HG03175 (cell line): Measurements from ENCODE around the gene DLEC1.
"Not testable (repeated sequence)": the region's sequence is repeated elsewhere in the genome, so short reads cannot be mapped to it uniquely, and the experiment has no call there.

Source experiments
- ATAC-seq: cut with Tn5 transposase; IDR thresholded peaks from one replicate; pipeline ENCODE4 v1.9.1; 2021; ENCODE audit warnings: mild to moderate bottlenecking, moderate library complexity; ENCODE audit not compliant: unreplicated experiment

Gene DLEC1

GRCh38 chr3:38034335-38034734, 4.7 kb upstream of the DLEC1 start:
- ATAC-seq: not testable (repeated sequence)

- no peak for ATAC-seq
These were observed 2.7 kb upstream of the DLEC1 start for GRCh38 chr3:38036286-38036685.

DNA sequence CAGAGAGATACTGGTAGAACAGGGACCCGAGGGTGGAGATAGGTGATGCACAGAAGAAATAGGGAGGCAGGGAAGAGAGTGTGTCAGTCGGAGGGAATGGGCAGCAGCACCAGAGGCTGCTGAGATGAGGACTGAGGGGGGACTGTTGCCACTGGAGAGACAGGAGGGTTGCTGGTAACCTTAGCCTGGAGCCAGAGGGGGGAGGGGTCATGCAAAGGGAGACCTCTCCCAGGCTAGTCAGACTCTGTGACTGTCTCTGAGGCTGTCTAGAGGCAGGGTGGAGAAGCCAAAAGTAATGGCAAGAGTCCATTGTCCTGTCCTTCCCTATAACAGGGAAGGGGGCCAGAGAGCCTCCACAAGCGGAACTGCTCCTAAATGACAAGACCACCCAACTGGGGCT, 2.1 kb upstream of the DLEC1 start:
- ATAC-seq: no peak

- ATAC-seq: no peak
These were observed 529 bp upstream of the DLEC1 start for GRCh38 chr3:38038447-38038911.

DNA sequence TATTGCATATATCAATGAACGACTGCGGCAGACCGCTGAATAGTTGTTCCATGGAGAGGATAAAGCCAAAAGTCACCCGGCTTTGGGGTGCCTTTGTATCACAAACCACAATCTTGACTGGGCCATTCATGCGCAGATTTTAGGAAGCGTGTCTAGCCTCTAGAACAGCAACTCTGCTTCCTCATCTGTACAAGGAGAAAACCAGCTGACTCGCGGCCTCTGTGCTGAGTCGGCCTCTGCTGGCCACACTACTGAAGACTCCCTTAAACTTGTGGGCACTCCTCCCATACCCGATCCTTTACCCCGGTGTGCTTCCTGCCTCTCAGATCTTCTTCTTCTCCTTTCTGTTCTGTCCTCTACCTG, 872 bp downstream of the DLEC1 start:
- ATAC-seq: peak; percentile 45

DNA sequence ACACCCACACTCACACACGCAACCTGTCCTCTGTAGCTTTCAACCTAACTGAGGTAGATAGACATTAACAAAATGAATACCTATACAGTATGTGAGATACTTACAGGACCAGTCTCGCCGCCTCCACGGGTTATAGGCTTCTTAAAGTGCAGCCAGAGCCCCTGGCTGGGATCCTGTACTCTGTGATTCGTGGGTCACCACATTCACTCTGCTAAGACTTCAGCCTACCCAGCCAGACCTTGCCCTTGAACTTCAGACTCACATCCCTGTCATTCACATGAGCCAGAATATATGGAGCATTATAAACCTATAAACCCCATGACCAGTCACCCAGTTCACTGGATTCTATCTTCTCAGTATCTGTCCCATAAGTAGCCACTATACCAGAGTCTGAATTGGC, 1.4 kb downstream of the DLEC1 start:
- ATAC-seq: no peak

DNA sequence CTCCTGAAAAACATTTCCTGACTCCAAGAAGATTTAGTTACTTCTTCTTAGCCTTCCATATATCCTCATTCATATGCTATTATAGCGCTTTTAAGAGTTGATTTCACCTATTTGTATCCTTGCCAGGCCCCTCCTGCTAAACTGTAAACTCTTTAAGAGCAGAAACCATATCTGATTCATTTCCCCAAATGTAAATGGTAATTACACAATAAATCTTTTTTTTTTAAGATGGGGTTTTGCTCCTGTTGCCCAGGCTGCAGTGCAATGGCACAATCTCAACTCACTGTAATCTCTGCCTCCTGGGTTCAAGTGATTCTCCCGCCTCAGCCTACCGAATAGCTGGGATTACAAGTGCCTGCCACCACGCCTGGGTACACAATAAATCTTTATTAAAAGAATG, 4.5 kb downstream of the DLEC1 start:
- ATAC-seq: no peak

DNA sequence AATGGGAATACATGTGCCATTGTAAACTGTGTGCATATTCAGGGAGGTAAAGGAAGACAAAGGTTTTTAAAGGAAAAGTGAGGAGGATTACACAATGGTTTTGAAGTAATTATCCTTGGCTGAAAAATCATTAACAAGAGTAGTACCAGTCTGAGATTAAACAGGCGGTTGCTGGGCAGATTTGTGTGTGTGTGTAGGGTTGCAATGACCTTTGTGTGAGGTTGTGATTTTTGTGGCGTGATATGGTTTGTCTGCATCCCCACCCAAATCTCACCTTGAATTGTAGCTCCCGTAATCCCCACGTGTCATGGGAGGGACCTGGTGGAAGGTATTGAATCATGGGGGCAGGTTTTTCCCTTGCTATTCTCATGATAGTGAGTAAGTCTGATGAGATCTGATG, 7.0 kb downstream of the DLEC1 start:
- ATAC-seq: no peak

DNA sequence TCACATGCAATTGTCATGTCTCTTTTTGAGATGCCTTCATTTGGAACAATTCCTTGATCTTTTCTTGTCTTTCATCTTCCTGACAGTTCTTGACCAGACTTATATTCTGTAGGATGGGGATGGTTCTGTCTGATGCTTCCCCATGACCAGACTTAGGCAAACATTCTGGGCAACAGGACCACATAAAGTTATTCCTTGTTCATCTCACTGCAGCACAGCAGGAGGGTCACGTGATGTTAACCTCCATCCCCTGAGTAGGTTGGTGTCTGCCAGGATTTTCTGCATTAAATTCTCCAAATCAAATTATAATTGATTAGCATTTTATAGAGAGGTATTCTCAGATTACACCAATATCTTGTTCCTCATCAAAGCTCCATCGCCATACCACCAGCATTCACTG, 7.8 kb downstream of the DLEC1 start:
- ATAC-seq: no peak

- no peak for ATAC-seq
These were observed 8.9 kb downstream of the DLEC1 start for GRCh38 chr3:38047896-38048295.

DNA sequence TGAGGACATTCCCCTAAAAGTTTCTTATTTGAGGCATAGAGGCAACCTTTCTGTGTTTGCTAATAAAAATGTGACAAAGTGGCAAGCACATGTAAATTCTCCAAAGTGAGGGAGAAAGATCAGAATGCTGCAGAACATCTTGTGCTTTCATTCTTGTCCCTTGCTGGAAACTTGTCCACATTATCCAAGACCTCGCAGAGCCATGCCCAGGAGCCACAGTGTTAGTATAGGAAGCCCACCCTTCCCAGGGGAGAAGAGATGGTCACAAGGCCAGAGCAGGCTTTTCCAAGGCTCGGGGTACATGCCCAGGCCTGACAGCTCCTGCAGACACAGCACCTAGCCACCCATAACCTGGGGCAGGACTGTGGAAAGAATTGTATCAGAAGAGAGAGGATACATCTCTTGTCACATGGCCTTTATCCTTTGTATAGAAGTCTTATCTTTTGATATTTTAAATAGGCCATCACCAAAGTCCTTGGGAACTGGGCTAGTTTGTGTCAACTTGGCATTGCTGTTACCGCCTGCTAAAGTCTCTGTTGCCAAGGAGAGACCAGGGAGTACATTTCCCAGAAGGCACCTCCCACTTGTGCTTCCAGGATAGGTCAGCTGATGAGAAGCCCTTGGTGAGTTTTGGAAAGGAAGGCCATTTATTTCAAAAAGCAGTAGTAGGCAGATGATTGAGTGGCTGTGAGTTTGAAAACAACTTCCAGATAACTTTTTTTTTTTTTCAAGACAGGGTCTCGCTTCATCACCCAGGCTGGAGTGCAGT, 10.5 kb downstream of the DLEC1 start:
- ATAC-seq: no peak

- ATAC-seq: no peak
These were observed 12.1 kb downstream of the DLEC1 start for GRCh38 chr3:38051131-38051530.

- ATAC-seq: not testable (repeated sequence)
These were observed 14.3 kb downstream of the DLEC1 start for GRCh38 chr3:38053286-38053685.

DNA sequence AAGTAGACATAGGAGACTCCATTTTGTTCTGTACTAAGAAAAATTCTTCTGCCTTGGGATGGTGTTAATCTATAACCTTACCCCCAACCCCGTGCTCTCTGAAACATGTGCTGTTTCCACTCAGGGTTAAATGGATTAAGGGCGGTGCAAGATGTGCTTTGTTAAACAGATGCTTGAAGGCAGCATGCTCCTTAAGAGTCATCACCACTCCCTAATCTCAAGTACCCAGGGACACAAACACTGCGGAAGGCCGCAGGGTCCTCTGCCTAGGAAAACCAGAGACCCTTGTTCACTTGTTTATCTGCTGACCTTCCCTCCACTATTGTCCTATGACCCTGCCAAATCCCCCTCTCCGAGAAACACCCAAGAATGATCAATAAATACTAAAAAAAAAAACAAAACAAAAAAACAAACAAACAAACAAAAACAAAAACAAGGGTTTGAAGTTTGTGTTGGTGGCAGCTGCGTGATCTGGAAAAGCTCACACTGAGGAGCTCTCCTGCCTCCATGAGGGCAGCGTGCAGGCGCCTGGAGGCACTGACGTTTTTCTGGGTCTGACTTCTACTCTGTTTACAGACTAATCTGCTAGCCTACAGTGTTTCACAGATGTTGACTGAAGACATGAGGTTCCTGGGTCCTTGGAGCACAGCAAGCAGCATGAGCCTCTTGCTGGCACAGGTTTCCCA, 14.9 kb downstream of the DLEC1 start:
- not testable (repeated sequence) for ATAC-seq

DNA sequence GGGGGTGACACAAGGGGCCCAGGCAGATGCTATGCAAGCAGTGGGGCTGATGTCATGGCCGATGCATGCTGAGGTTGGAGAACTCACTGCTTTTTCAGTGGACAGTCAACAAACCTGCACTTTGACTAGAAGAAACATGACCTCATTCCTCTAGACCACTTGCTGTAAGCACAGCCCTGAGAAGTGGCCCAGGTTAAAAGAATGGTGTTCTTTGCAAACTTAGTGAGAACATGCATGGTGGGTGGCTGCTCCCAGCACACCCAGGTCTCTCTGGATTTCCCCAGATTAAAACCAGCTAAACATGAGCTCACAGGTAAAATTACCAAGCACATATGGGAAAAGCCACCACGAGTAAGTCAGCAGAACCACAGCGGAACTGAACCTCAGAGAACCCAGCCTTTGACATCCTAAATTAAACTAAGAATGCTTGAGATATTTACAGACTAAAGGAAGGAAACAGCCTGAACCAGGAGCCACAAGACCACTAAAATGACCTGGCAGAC, 15.5 kb downstream of the DLEC1 start:
- no peak for ATAC-seq

DNA sequence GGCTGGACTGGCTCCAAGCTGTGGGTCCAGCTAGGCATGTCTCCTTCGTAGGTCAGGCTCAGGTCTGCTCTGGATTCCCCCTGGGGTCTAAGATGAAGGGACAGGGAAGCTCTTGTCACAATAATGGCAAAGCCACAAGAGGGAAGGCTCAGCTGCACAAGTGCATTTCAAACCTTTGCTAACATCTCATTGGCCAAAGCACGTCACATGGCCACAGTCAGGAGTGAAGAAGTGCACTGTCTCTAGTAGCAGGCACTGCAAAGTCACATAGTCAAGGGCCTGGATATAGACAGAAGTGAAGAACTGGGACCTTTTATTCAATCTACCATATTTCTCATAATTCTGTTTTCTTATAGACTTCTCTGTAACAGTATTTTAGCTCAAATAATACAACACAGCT, 20.1 kb downstream of the DLEC1 start:
- ATAC-seq: no peak

DNA sequence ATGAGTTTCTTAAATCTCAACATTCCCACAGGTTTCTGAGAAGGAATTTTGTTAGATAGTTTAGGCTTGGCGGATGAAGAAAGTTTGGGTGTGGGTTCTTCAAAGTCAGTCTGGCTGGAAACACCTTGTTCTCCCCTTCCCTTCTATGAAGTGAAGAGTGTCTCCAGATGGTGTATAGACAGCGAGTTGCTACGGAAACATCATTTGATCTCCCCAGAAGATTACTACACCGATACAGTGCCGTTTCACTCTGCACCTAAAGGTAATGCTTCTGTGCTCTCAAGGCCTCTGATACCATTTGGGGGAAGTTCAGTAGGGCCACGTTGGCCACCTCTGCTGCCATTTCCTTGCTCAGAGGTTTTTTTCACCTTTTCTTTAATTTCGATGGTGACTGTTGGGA, 20.6 kb downstream of the DLEC1 start:
- ATAC-seq: no peak

DNA sequence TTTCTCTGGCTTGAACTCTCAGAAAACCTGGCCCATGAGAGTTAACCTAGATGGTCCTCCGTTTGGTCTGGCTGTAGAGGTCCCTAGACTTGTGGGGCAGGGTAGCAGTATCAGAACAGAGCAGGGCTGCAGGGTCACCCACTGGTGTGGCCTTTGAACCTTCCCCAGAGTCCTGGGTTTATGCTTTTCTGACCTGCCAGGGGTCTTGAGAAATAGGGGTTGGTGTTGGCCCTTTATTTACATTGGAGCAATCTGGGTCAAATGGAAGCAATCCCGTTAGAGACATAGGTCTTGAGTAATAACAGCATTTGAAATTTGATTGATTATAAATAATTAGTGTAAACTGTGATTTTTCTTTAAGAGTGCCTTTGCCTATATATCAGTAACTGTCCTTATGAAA, 23.8 kb downstream of the DLEC1 start:
- no peak for ATAC-seq

GRCh38 chr3:38064453-38064852, 25.4 kb downstream of the DLEC1 start:
- ATAC-seq: not testable (repeated sequence)

- ATAC-seq: no peak
These were observed 28.7 kb downstream of the DLEC1 start for GRCh38 chr3:38067508-38068233.

DNA sequence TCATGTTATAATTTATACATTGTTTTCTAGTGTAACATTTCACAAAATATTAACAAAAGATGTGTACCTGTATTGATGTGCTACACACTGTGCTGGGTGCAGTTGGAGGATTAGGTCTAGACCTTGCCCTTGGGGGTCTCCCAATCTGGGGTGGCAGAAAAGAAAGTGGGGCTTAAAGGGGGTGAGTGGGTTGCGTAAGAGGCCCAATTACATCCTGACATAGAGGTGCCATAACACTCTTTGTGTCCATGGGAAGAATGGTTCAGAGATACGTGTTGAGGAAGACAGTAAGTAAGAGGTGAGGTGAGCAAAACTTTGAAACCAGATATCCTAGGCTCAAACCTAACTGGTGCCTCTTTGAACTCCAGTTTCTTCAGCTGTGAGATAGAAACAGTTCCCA, 31.0 kb downstream of the DLEC1 start:
- ATAC-seq: no peak

- ATAC-seq: not testable (repeated sequence)
These were observed 38.1 kb downstream of the DLEC1 start for GRCh38 chr3:38077073-38077472.
